Spleen (tissue), 7 donors: ENCODE measurements around the gene RAB22A.

Experiments used
- CTCF ChIP-seq, 11 experiments: fragments of 200-600 bp in 7 of 11; fragments of 450-650 bp in 4 of 11; sonication (generic) in 4 of 11; IDR thresholded peaks in 8 of 11; conservative IDR thresholded peaks in 3 of 11; 1 replicate in 7 of 11; 2 replicates in 4 of 11; pipeline versions ENCODE4 v1.4.0 to v1.8.0; 2016 to 2021; ENCODE audit warnings: antibody characterized with exemption in 11 of 11, inconsistent platforms in 4 of 11, mild to moderate bottlenecking in 1 of 11
- POLR2A ChIP-seq, 3 donors: fragments of 450-650 bp; IDR thresholded peaks; one replicate each; pipeline ENCODE4 v1.5.1; 2017; ENCODE audit warnings: antibody characterized with exemption in 3 of 3, mild to moderate bottlenecking in 1 of 3
- donor health status: DM: no; HTN: no; CAD: no; lungs with moderate emphysema.
- donor health status: DM: no; HTN: no; CAD: no.
- donor health status: DM: no; HTN: no; CAD: no.

- TF ChIP-seq CTCF (IDR thresholded peaks at IDR 0.05 in 8 of 11, conservative IDR thresholded peaks at IDR 0.05 in 3 of 11) = no peak
- no peak for TF ChIP-seq POLR2A (IDR thresholded peaks at IDR 0.05)
These were observed 32.8 kb downstream of the RAB22A start for GRCh38 chr20:58342104-58342945.
